ENCODE data around the gene MRPS9. TPM values are rescaled to one million over a fixed set of nuclear protein-coding genes. Genes with fewer than 3 reads are reported as not detected.

MRPS9 gene
- total and polyA plus RNA-seq, 12 donors = 24.1 to 76.3 (median 40.4) TPM

GRCh38 chr2:105081006-105081601, 43.2 kb downstream of the MRPS9 start:
- Histone ChIP-seq H3K27ac (peak overlapping the region in 2 of 5 donors; percentile 42 to 43), H3K36me3 (replicated peaks in 1 of 2) (no peaks in the 10 kb centered on the region), H3K4me3 (peak overlapping the region in 1 of 4 donors; percentile 35), H3K9me3 (replicated peaks in 1 of 3) (no peaks in the 10 kb centered on the region), H3K4me1 (replicated peaks in 1 of 2) (peaks cover 20 to 24% of the 10 kb centered on the region in 2 donors), H3K27me3 (no peaks in the 10 kb centered on the region)
- DNase-seq = peak in 3 of 7 donors; percentile 17 to 37 (median 22)
- WGBS, 4 donors = 32 to 47% (median 40%) methylated on average over 20 of the region's 20 CpGs
- intact Hi-C loops (cut with DNase I) = no loop called here
- TF ChIP-seq CTCF (IDR thresholded peaks at IDR 0.05) = peak in 2 of 6 experiments; percentile 3 to 14
- no peak for TF ChIP-seq POLR2A (IDR thresholded peaks at IDR 0.05)

DNA sequence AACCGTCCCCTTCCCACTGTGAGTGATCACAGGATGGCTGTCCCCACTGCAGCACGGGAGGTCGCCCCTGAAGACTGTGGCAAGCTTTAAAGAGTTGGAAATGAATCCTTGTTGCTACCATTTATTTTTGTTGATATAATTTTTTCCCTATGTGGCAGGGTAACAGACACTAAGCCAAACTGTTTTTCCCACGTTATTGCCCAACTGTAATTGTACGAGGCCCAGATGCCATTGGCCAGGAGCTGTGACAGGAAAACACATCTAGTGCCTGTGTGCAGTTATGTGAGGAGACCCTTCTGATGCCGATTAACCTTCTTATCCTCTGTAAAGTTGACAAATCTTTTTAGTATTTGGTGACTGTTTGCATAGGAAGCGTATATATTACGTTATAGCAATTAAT, 44.2 kb downstream of the MRPS9 start:
- 80 to 89% (median 80%) methylated on average over 8 of the region's 8 CpGs for WGBS, 4 donors
- Histone ChIP-seq H3K27me3 (no peaks in the 10 kb centered on the region), H3K4me1 (replicated peaks in 1 of 2) (peaks cover 20 to 24% of the 10 kb centered on the region in 2 donors), H3K36me3 (replicated peaks in 1 of 2) (no peaks in the 10 kb centered on the region), H3K4me3 (no peak overlapping the region), H3K27ac (no peak overlapping the region), H3K9me3 (replicated peaks in 1 of 3) (no peaks in the 10 kb centered on the region)
- intact Hi-C loops (cut with DNase I) = no loop called here
- DNase-seq = no peak
- no peak for TF ChIP-seq CTCF (IDR thresholded peaks at IDR 0.05)
- no peak for TF ChIP-seq POLR2A (IDR thresholded peaks at IDR 0.05)

- Histone ChIP-seq H3K4me1 (replicated peaks in 1 of 2) (peaks cover 14 to 18% of the 10 kb centered on the region in 2 donors), H3K9me3 (replicated peaks in 1 of 3) (no peaks in the 10 kb centered on the region), H3K27ac (no peak overlapping the region), H3K4me3 (no peak overlapping the region), H3K27me3 (no peaks in the 10 kb centered on the region), H3K36me3 (replicated peaks in 1 of 2) (no peaks in the 10 kb centered on the region)
- DNase-seq = no peak
- 63 to 82% (median 75%) methylated on average over 1 of the region's 1 CpG for WGBS, 4 donors
- TF ChIP-seq POLR2A (IDR thresholded peaks at IDR 0.05) (no peak), CTCF (IDR thresholded peaks at IDR 0.05) (no peak)
- intact Hi-C loops (cut with DNase I) = no loop called here
These were observed 47.7 kb downstream of the MRPS9 start for GRCh38 chr2:105085525-105085924.

DNA sequence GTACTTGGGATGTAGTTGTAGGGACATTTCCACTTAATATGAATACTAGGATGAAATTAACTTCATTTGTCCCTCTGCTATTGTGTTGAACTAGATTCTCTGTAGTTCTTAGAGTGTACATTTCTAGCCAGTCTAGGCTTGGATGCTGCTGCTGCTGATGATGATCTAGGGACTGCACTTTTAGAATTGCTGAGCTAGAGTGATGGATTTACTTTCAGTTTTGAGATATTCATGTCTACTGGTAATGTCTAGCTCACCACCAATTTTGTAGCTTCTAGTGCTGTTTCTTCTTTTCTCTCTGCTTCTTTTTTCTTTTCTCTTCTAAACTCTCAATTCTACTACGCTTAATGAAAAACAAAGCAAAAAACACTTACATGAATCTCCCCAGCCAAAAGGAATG, 49.4 kb downstream of the MRPS9 start:
- Histone ChIP-seq H3K4me1 (replicated peaks in 1 of 2) (peaks cover 0 to under 1% of the 10 kb centered on the region in 2 donors), H3K36me3 (replicated peaks in 1 of 2) (no peaks in the 10 kb centered on the region), H3K9me3 (replicated peaks in 1 of 3) (no peaks in the 10 kb centered on the region), H3K4me3 (no peak overlapping the region), H3K27me3 (no peaks in the 10 kb centered on the region), H3K27ac (no peak overlapping the region)
- 52 to 98% (median 53%) methylated on average over 1 of the region's 1 CpG for WGBS, 4 donors
- TF ChIP-seq CTCF (IDR thresholded peaks at IDR 0.05) (no peak), POLR2A (IDR thresholded peaks at IDR 0.05) (no peak)
- no peak for DNase-seq
- intact Hi-C loops (cut with DNase I) = no loop called here
